UCSD-AML1 (cell line): ENCODE measurements around the gene ABCB1.

ENCODE experiments used
- DNase-seq: peaks from one replicate; lab custom pipeline; 2025; ENCODE audit not compliant: unreplicated experiment; lab: John Stamatoyannopoulos, UW

ABCB1 gene

GRCh38 chr7:87517136-87517815 lies 83.4 kb downstream of the ABCB1 start:
- no peak for DNase-seq

- no peak for DNase-seq
These were observed 86.8 kb downstream of the ABCB1 start for GRCh38 chr7:87513735-87514335.

- no peak for DNase-seq
These were observed 87.8 kb downstream of the ABCB1 start for GRCh38 chr7:87512906-87513305.

- no peak for DNase-seq
These were observed 89.2 kb downstream of the ABCB1 start for GRCh38 chr7:87511510-87511909.

- no peak for DNase-seq
These were observed 90.2 kb downstream of the ABCB1 start for GRCh38 chr7:87510411-87510875.

GRCh38 chr7:87507446-87507845 lies 93.2 kb downstream of the ABCB1 start:
- DNase-seq, result no peak

- DNase-seq, result no peak
These were observed 94.2 kb downstream of the ABCB1 start for GRCh38 chr7:87506246-87507180.

GRCh38 chr7:87505557-87506245 lies 95.0 kb downstream of the ABCB1 start:
- DNase-seq, result no peak

- no peak for DNase-seq
These were observed 95.6 kb downstream of the ABCB1 start for GRCh38 chr7:87505122-87505521.

GRCh38 chr7:87499494-87499893 lies 101.2 kb downstream of the ABCB1 start:
- DNase-seq, result no peak

GRCh38 chr7:87498893-87499292 lies 101.8 kb downstream of the ABCB1 start:
- DNase-seq, result no peak

- DNase-seq, result no peak
These were observed 103.2 kb downstream of the ABCB1 start for GRCh38 chr7:87497482-87497881.

GRCh38 chr7:87495366-87495765 lies 105.3 kb downstream of the ABCB1 start:
- no peak for DNase-seq

- DNase-seq, result no peak
These were observed 106.2 kb downstream of the ABCB1 start for GRCh38 chr7:87494454-87494853.

- no peak for DNase-seq
These were observed 117.6 kb downstream of the ABCB1 start for GRCh38 chr7:87483131-87483530.

- DNase-seq, result no peak
These were observed 118.6 kb downstream of the ABCB1 start for GRCh38 chr7:87482115-87482514.

- DNase-seq, result no peak
These were observed 120.3 kb downstream of the ABCB1 start for GRCh38 chr7:87480386-87480785.

GRCh38 chr7:87479951-87480350 lies 120.7 kb downstream of the ABCB1 start:
- DNase-seq, result no peak

- no peak for DNase-seq
These were observed 124.5 kb downstream of the ABCB1 start for GRCh38 chr7:87476179-87476557.

- DNase-seq, result no peak
These were observed 125.1 kb downstream of the ABCB1 start, which contains the start of gene ABCB4 for GRCh38 chr7:87475359-87476178. Gene ABCB4, minus strand, starts transcription at chr7:87475680. Its CDS starts 215 bp downstream, at chr7:87475465.
